Activated T-helper 17 cell treated with anti-CD3 and anti-CD28 coated beads, Interleukin-2, amount 50 U/mL, for 72 hours (primary cell): Measurements from ENCODE around the gene LDAH. TPM values are rescaled to one million over a fixed set of nuclear protein-coding genes. Genes with fewer than 3 reads are reported as not detected.
A peak's percentile ranks its signal among the peaks of the same experiment; 100 is the strongest.
"Not testable (repeated sequence)": the region's sequence is repeated elsewhere in the genome, so short reads cannot be mapped to it uniquely, and the experiment has no call there.

Source experiments
- ATAC-seq: fragments of 150-1000 bp; cut with Tn5 transposase; replicated peaks from 2 replicates; pipeline ENCODE4 v1.10.0; 2021; ENCODE audit warnings: mild to moderate bottlenecking, moderate library complexity
- H3K27ac Mint-ChIP-seq: one replicate; pipeline ENCODE4 v1.8.0; 2022; ENCODE audit warnings: mixed read lengths
- H3K27me3 Mint-ChIP-seq: one replicate; pipeline ENCODE4 v1.8.0; 2022; ENCODE audit warnings: mixed read lengths
- H3K36me3 Mint-ChIP-seq: one replicate; pipeline ENCODE4 v1.8.0; 2022; ENCODE audit warnings: low read depth, mild to moderate bottlenecking, mixed read lengths
- H3K4me1 Mint-ChIP-seq: one replicate; pipeline ENCODE4 v1.8.0; 2022; ENCODE audit warnings: mixed read lengths
- H3K4me3 Mint-ChIP-seq: one replicate; pipeline ENCODE4 v1.8.0; 2022; ENCODE audit warnings: mild to moderate bottlenecking, mixed read lengths
- H3K9me3 Mint-ChIP-seq: one replicate; pipeline ENCODE4 v1.8.0; 2022; ENCODE audit warnings: mixed read lengths
- total RNA-seq, 2 donors: library from RNA; stranded (reverse); gene quantifications; one replicate each; pipeline ENCODE4 v1.2.3, GENCODE V29; 2022

The LDAH gene
- total RNA-seq, 2 donors from 2014 or later: 29.4 to 32.5 TPM

DNA sequence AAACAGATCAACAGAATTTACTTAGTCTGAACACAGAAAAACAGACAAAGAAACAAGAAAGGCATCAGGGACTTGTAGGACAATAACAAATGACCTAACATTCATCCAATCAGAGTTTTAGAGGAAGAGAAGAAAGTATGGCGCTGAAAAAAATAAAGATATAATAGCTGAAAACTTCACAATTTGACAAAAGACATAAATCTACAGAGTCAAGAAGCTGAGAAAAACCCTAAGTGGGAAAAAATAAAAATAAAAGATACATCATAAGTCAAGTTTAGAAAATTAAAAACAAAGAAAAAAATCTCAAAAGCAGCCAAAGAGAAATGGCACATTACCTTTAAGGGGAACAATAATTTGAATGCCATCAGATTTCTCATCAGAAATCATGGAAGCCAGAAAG, 7.7 kb downstream of the LDAH start:
- H3K36me3 Mint-ChIP-seq: peaks cover 17% of the 10 kb centered on the region
- no peak for ATAC-seq

DNA sequence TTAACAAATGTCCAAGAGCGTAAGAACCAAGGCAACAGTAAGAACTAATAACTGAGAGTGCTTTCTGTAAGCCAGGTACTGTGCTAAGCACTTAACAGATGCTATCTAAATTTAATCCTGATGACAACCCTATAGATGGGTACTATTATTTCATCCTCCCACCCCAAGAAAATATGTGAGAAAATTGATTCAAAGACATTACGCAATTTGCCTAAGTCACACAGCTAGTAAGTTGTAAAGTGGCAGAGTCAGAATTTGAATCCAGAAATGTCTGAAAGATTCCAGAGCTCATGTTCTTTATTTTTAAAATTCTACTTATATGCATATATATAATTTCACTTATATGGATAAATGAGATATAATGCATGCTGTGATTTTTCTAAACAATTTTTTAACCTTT, 10.1 kb downstream of the LDAH start:
- H3K27ac Mint-ChIP-seq: no peak overlapping the region
- no peak for ATAC-seq
- no peaks in the 10 kb centered on the region for H3K27me3 Mint-ChIP-seq
- peaks cover 16% of the 10 kb centered on the region for H3K4me1 Mint-ChIP-seq
- peaks cover 8% of the 10 kb centered on the region for H3K36me3 Mint-ChIP-seq
- H3K4me3 Mint-ChIP-seq: no peak overlapping the region
- H3K9me3 Mint-ChIP-seq: no peaks in the 10 kb centered on the region

More for the DNA sequence above, 7.7 kb downstream of the LDAH start:
- no peak overlapping the region for H3K27ac Mint-ChIP-seq
- no peaks in the 10 kb centered on the region for H3K27me3 Mint-ChIP-seq
- H3K9me3 Mint-ChIP-seq: no peaks in the 10 kb centered on the region
- H3K4me1 Mint-ChIP-seq: peaks cover 27% of the 10 kb centered on the region
- no peak overlapping the region for H3K4me3 Mint-ChIP-seq

- peaks cover 12% of the 10 kb centered on the region for H3K4me1 Mint-ChIP-seq
- H3K36me3 Mint-ChIP-seq: peaks cover 2% of the 10 kb centered on the region
- H3K4me3 Mint-ChIP-seq: no peak overlapping the region
- H3K9me3 Mint-ChIP-seq: no peaks in the 10 kb centered on the region
- ATAC-seq: no peak
- no peaks in the 10 kb centered on the region for H3K27me3 Mint-ChIP-seq
- no peak overlapping the region for H3K27ac Mint-ChIP-seq
Observed at GRCh38 chr2:20806286-20806685, 16.6 kb downstream of the LDAH start.

DNA sequence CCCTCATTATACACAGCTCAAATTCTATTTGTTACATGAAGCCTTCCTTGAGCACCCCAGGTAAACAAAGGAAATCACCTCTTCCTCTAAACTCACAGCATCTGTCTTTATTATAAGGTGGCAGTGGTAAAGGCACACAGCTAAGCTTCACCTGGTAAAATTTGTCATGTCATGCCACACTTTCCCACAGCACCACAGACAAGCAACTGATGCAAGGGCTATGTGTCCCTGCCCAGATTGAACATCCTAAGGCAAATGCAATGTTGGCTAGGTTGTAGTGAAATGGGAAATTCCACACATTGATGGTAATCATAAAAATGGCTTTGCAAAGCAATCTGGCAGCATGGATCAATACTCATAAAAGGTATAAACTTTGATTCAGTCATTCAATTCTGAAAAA, 18.9 kb downstream of the LDAH start:
- no peak overlapping the region for H3K4me3 Mint-ChIP-seq
- peaks cover 8% of the 10 kb centered on the region for H3K4me1 Mint-ChIP-seq

DNA sequence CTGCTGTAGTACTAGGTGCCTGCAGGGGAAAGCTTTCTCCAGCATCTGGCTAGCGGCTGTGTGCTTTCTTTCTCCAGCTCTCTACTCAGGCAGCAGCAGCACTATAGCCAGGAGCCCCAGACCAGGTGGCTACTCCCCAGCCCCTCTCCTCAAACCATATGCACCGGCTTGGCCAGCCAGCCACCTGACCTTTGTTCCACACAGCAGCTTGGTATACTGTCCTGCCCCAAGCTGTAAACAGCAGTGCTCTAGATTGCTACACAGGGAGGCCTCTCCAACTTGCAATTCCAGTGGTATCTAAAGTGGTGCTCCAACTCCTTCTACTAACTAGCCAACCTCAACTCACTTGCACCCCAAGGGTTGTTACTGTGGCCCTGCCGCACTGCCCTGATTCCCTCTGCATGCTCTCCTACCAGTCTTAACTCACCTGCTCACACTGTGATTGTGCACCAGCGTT, 19.6 kb downstream of the LDAH start:
- peaks cover 26% of the 10 kb centered on the region for H3K36me3 Mint-ChIP-seq
- no peak overlapping the region for H3K4me3 Mint-ChIP-seq
- H3K27me3 Mint-ChIP-seq: no peaks in the 10 kb centered on the region
- no peaks in the 10 kb centered on the region for H3K9me3 Mint-ChIP-seq
- peaks cover 8% of the 10 kb centered on the region for H3K4me1 Mint-ChIP-seq
- no peak for ATAC-seq
- H3K27ac Mint-ChIP-seq: no peak overlapping the region

More for the DNA sequence above, 18.9 kb downstream of the LDAH start:
- ATAC-seq: no peak
- H3K36me3 Mint-ChIP-seq: peaks cover 20% of the 10 kb centered on the region
- H3K27ac Mint-ChIP-seq: no peak overlapping the region
- no peaks in the 10 kb centered on the region for H3K27me3 Mint-ChIP-seq
- H3K9me3 Mint-ChIP-seq: no peaks in the 10 kb centered on the region

- Mint-ChIP-seq H3K27ac (no peak overlapping the region), H3K4me1 (peaks cover 24% of the 10 kb centered on the region), H3K9me3 (no peaks in the 10 kb centered on the region), H3K36me3 (peaks cover 82% of the 10 kb centered on the region), H3K4me3 (no peak overlapping the region), H3K27me3 (no peaks in the 10 kb centered on the region)
- ATAC-seq: no peak
Observed at GRCh38 chr2:20797096-20797495, 25.8 kb downstream of the LDAH start.

GRCh38 chr2:20796374-20796791, 26.5 kb downstream of the LDAH start:
- Mint-ChIP-seq H3K27me3 (no peaks in the 10 kb centered on the region), H3K9me3 (no peaks in the 10 kb centered on the region), H3K27ac (no peak overlapping the region), H3K4me1 (peaks cover 24% of the 10 kb centered on the region), H3K4me3 (no peak overlapping the region), H3K36me3 (peaks cover 82% of the 10 kb centered on the region)
- ATAC-seq: no peak

- H3K27me3 Mint-ChIP-seq, ATAC-seq, H3K9me3 Mint-ChIP-seq, H3K27ac Mint-ChIP-seq, H3K4me3 Mint-ChIP-seq: not testable (repeated sequence)
- peaks cover 24% of the 10 kb centered on the region for H3K4me1 Mint-ChIP-seq
- H3K36me3 Mint-ChIP-seq: peaks cover 87% of the 10 kb centered on the region
Observed at GRCh38 chr2:20793944-20794343, 29.0 kb downstream of the LDAH start.

DNA sequence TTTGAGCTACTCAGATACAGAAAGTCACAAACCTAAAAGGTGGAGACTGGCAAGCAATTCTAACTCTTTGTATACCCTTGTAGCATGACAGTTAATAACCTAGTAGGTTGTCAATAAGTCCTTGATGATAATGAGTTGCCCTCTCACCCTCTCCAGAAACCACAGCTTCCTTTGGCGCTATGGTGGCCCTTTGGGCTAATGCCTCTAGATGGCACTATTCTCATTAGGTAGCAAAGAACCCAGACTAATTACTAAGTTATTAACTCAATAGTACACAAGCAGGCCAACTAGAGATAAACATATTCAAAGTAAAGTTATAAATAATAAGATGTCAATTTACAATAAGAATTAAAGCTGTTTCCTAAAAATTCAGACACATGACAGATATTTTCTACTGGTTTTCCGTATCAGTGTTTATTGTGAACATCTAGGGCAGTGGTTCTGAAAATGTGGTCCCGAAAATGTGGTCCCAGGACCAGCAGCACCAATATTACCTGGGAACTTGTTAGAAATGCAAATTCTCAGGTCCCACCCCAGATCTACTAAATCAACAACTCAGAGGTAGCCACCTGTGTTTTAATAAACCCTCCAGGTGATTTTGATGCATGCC, 41.1 kb downstream of the LDAH start:
- no peaks in the 10 kb centered on the region for H3K4me1 Mint-ChIP-seq
- no peaks in the 10 kb centered on the region for H3K27me3 Mint-ChIP-seq
- H3K9me3 Mint-ChIP-seq: no peaks in the 10 kb centered on the region
- ATAC-seq: peak; percentile 40
- no peak overlapping the region for H3K27ac Mint-ChIP-seq
- peaks cover 34% of the 10 kb centered on the region for H3K36me3 Mint-ChIP-seq
- no peak overlapping the region for H3K4me3 Mint-ChIP-seq

DNA sequence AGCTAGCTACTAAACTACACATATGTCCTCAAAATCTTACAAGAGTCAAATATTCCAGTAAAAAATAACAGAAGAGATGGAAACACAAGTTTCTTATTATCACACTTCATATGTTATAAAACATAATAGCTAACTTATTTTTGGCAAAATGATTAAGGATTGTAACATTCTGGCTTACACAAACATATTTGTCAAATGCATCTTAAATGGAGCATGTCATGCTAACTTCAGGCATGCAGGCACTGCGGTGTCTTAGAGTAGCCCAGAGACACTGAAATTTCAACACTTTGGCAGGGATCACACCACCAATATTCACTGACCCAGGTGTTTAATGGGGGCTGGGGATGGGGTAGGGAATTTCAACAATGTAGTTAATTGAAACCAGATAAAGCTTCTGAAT, 51.6 kb downstream of the LDAH start:
- H3K27ac Mint-ChIP-seq: no peak overlapping the region
- H3K4me1 Mint-ChIP-seq: no peaks in the 10 kb centered on the region
- H3K27me3 Mint-ChIP-seq: no peaks in the 10 kb centered on the region
- H3K36me3 Mint-ChIP-seq: peaks cover 60% of the 10 kb centered on the region
- no peak overlapping the region for H3K4me3 Mint-ChIP-seq
- no peaks in the 10 kb centered on the region for H3K9me3 Mint-ChIP-seq
- ATAC-seq: no peak

DNA sequence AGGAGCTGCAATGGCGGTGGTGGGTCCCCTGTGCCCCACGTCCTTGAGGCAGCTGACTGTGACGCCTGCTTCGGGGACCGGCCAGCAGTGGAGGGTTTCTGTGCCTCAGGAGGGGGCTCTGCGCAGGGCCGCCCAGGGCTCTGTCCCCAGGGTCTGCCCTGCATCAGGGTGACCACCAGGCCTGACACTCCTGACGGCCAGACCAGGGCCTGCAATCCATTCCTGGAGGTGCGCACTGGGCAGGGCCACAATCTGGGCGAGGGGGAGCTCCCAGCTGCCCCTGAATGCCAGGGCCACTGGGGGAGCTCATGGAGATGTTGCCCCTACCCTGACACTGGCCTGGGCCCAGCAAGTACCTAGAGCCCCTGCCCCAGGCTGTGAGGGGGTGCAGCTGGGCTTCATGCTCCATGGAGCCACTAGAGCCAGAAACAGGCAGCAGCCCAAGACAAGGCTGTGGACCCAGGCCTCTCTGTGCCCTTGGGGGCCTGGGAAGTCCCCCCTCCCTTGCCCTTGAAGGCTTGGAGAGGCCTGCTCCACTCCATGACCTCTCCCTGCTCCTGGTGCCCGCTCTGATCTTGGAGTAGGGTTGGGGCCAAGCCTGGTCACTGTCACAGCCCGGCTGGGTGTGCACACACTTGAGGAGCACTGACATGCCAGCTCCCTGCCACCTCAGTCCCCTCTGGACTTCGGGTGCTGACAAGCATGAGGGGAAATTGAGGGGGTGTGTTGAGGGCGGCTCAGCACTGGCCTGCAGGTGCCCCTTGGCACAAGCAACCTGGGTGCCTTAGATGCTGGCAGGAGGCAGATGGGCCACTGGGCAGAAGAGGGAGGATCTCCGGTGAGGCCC, 55.9 kb downstream of the LDAH start:
- Mint-ChIP-seq H3K4me1 (no peaks in the 10 kb centered on the region), H3K27me3 (no peaks in the 10 kb centered on the region), H3K4me3 (no peak overlapping the region), H3K9me3 (no peaks in the 10 kb centered on the region), H3K27ac (no peak overlapping the region), H3K36me3 (peaks cover 43% of the 10 kb centered on the region)
- ATAC-seq: no peak

DNA sequence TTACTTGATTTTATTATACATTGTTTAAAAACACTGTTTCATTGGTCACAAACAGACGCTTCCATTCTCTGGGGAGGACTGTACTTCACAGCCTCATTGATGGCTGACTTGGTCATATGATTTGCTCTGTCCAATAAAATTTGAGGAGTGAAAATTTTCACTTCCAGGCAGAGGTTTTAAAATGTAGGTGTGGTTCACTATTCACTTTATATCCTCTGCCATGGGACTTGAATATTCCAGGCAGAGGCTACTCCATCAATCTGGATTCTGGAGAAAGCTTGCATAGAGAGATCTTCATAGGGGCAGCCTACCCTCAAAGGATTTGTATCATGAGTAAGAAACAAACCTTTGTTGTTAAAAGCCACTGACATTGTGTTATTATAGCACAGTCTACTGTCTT, 56.7 kb downstream of the LDAH start:
- no peak overlapping the region for H3K4me3 Mint-ChIP-seq
- H3K27me3 Mint-ChIP-seq: no peaks in the 10 kb centered on the region
- H3K4me1 Mint-ChIP-seq: no peaks in the 10 kb centered on the region
- H3K9me3 Mint-ChIP-seq: no peaks in the 10 kb centered on the region
- H3K36me3 Mint-ChIP-seq: peaks cover 46% of the 10 kb centered on the region
- ATAC-seq: no peak
- no peak overlapping the region for H3K27ac Mint-ChIP-seq

GRCh38 chr2:20762945-20763683, 59.8 kb downstream of the LDAH start:
- H3K27me3 Mint-ChIP-seq: no peaks in the 10 kb centered on the region
- no peak overlapping the region for H3K27ac Mint-ChIP-seq
- no peaks in the 10 kb centered on the region for H3K9me3 Mint-ChIP-seq
- H3K4me1 Mint-ChIP-seq: peaks cover 4% of the 10 kb centered on the region
- ATAC-seq: no peak
- peaks cover 44% of the 10 kb centered on the region for H3K36me3 Mint-ChIP-seq
- H3K4me3 Mint-ChIP-seq: no peak overlapping the region

DNA sequence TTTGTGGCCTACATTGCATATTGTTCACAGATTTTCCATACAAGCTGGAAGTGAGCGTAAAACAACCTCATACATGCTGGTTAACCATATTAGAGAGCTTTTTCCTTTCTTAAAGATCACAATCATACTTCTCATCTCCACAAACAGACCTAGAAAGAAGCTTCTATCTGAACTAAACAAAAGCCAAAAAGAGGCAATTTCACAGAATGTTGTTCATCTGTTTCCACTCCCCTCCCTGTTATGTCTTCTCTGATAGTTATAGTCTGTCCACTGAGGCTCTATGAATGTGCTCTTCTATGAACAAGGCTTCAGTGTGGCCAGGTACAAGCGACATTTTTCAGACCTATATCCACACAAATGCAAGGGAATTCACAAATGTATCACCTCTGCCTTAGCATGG, 63.4 kb downstream of the LDAH start:
- Mint-ChIP-seq H3K36me3 (peaks cover 41% of the 10 kb centered on the region), H3K4me1 (peaks cover 4% of the 10 kb centered on the region), H3K4me3 (no peak overlapping the region), H3K27me3 (no peaks in the 10 kb centered on the region), H3K9me3 (no peaks in the 10 kb centered on the region), H3K27ac (no peak overlapping the region)
- ATAC-seq: no peak

GRCh38 chr2:20758997-20759396, 63.9 kb downstream of the LDAH start:
- no peaks in the 10 kb centered on the region for H3K9me3 Mint-ChIP-seq
- H3K27ac Mint-ChIP-seq: no peak overlapping the region
- H3K4me3 Mint-ChIP-seq: no peak overlapping the region
- peaks cover 39% of the 10 kb centered on the region for H3K36me3 Mint-ChIP-seq
- H3K4me1 Mint-ChIP-seq: peaks cover 4% of the 10 kb centered on the region
- no peaks in the 10 kb centered on the region for H3K27me3 Mint-ChIP-seq
- ATAC-seq: no peak
